Hepatocyte (in vitro differentiated cells): Measurements from ENCODE around the gene TSSC4. TPM values are rescaled to one million over a fixed set of nuclear protein-coding genes. Genes with fewer than 3 reads are reported as not detected.

Experiments used
- DNase-seq: peaks from one replicate; pipeline ENCODE4 v3.0.0-alpha.2; 2016; ENCODE audit warnings: low spot score
- H2AFZ ChIP-seq: fragments of 200-600 bp; sonication (generic); 2 replicates; pipeline ENCODE4 v1.6.0; 2016; ENCODE audit warnings: antibody characterized with exemption, mild to moderate bottlenecking
- H3K27ac ChIP-seq: fragments of 200-600 bp; sonication (generic); 2 replicates; pipeline ENCODE4 v1.5.1; 2016; ENCODE audit warnings: mild to moderate bottlenecking
- H3K27me3 ChIP-seq: fragments of 200-600 bp; sonication (generic); 2 replicates; pipeline ENCODE4 v1.6.1; 2016
- H3K36me3 ChIP-seq: fragments of 200-600 bp; sonication (generic); replicated peaks from 2 replicates; pipeline ENCODE4 v1.5.1; 2016; ENCODE audit warnings: low read depth; ENCODE audit not compliant: insufficient read depth
- H3K4me1 ChIP-seq: fragments of 200-600 bp; sonication (generic); 2 replicates; pipeline ENCODE4 v1.5.1; 2016; ENCODE audit warnings: mild to moderate bottlenecking, moderate library complexity; ENCODE audit not compliant: insufficient read depth
- H3K4me2 ChIP-seq: fragments of 200-600 bp; sonication (generic); 2 replicates; pipeline ENCODE4 v1.6.0; 2016
- H3K4me3 ChIP-seq: fragments of 200-600 bp; sonication (generic); 2 replicates; pipeline ENCODE4 v1.5.1; 2016; ENCODE audit warnings: mild to moderate bottlenecking
- H3K79me2 ChIP-seq: fragments of 200-600 bp; sonication (generic); 2 replicates; pipeline ENCODE4 v1.6.0; 2017; ENCODE audit warnings: mild to moderate bottlenecking
- H3K9me2 ChIP-seq: fragments of 200-600 bp; sonication (generic); replicated peaks from 2 replicates; pipeline ENCODE4 v1.6.0; 2017; ENCODE audit warnings: mild to moderate bottlenecking; ENCODE audit not compliant: insufficient read depth
- H3K9me3 ChIP-seq: fragments of 200-600 bp; sonication (generic); 2 replicates; pipeline ENCODE4 v1.5.1; 2016; ENCODE audit warnings: low read depth, mild to moderate bottlenecking
- H4K20me1 ChIP-seq: fragments of 200-600 bp; sonication (generic); 2 replicates; pipeline ENCODE4 v1.6.0; 2016; ENCODE audit warnings: mild to moderate bottlenecking; ENCODE audit not compliant: insufficient read depth, poor library complexity, severe bottlenecking
- EZH2 ChIP-seq: fragments of 200-600 bp; sonication (generic); IDR thresholded peaks from 2 replicates; pipeline ENCODE4 v1.6.1; 2016; ENCODE audit warnings: antibody characterized with exemption, mild to moderate bottlenecking, borderline replicate concordance
- EZH2phosphoT487 ChIP-seq: fragments of 200-600 bp; sonication (generic); IDR thresholded peaks from one replicate; pipeline ENCODE4 v1.6.1; 2018; ENCODE audit warnings: antibody characterized with exemption, mild to moderate bottlenecking, low read depth, moderate library complexity; ENCODE audit not compliant: unreplicated experiment, severe bottlenecking
- WGBS: methylation state at CpG from one replicate; pipeline ENCODE4 v1.1.6; 2016; ENCODE audit warnings: low lambda C conversion rate; ENCODE audit errors: missing lambda C conversion rate; 5-methylcytosine and 5-hydroxymethylcytosine counted together
- polyA plus RNA-seq: library from polyadenylated mRNA; unstranded; fragments of >200 nt; fragmentation: Nextera tagmentation; extraction: Ambion mirVana; gene quantifications from 2 replicates; pipeline ENCODE4 v1.2.1, GENCODE V29; 2016
- total RNA-seq: library from RNA; depleted of rRNA; stranded (reverse); fragments of >200 nt; gene quantifications from 2 replicates; pipeline ENCODE4 v1.2.3, GENCODE V29; 2014
- TF ChIP-seq, protein P1 (sequence below): fragments of 200-600 bp; sonication (generic); IDR thresholded peaks from 2 replicates; pipeline ENCODE4 v1.5.1; 2016; ENCODE audit warnings: antibody characterized with exemption, mild to moderate bottlenecking; ENCODE audit not compliant: poor library complexity

The TSSC4 gene
- total and polyA plus RNA-seq, 2 experiments from 2014 or later = 33.8 to 68.5 TPM

DNA sequence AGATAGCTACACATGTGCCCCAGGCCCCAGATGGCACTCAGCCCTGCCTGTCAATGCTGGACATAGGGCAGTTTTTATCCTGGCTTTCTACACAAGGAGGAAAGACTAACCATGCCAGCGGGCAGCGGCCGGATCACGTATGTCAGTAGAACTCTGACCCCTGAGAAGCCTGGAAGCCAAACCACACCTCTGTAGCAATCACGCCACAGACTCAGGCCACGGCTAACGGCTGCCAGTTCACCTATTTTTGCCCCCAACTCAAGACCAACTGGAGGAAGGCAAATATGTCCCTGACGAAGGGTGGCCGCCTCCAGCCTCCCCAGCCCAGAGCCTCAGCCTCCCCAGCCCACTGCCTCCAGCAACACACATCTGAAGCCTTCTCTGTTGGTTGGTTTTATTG, 30.7 kb upstream of the TSSC4 start:
- no peaks in the 10 kb centered on the region for H3K9me3 ChIP-seq
- no peak overlapping the region for H3K4me3 ChIP-seq
- TF ChIP-seq EZH2phosphoT487 = no peak
- H4K20me1 ChIP-seq = no peaks in the 10 kb centered on the region
- WGBS = 97% methylated on average over 9 of the region's 9 CpGs
- H3K4me1 ChIP-seq = no peaks in the 10 kb centered on the region
- DNase-seq = no peak
- H3K9me2 ChIP-seq = no peaks in the 10 kb centered on the region
- no peaks in the 10 kb centered on the region for H3K27me3 ChIP-seq
- H3K4me2 ChIP-seq = no peak overlapping the region
- H3K27ac ChIP-seq = no peak overlapping the region
- no peak overlapping the region for H2AFZ ChIP-seq
- H3K36me3 ChIP-seq = no peaks in the 10 kb centered on the region
- no peaks in the 10 kb centered on the region for H3K79me2 ChIP-seq

DNA sequence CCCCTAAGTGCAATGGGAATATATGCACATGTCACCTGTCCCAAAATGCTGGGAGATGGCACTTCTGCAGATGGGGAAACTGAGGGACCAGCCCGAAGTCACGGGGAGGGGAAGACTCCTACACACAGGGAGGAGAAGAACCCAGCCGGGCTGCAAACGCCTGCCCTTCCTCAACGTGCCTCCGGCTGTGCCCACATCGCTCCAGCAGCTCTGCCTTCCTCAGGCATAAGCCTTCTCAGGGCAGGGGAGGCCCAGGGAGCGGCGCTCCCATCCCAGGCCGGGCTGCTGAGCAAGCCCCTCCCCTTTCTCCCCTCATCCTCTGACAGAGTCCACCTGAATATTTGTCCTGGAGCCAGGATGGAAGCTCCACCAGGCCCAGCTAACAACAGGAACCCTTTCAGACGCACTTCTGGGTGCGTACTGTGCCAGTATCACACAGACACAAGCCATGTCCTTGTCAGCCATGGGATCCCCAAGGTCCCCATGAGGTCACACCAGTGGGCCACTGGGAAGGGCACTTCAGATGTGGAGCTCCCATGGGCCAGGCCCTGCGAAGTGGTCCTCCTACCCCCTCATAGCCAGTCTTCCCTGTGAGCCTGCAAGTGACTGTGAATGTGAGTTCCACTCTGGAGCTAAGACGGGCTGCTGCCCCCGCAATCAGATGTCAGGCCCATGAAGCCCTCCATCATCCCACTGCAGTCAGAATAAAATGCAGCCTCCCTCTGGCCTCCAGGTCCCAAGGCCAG, 25.9 kb upstream of the TSSC4 start:
- TF ChIP-seq EZH2phosphoT487 = no peak
- TF ChIP-seq, protein P1, sequence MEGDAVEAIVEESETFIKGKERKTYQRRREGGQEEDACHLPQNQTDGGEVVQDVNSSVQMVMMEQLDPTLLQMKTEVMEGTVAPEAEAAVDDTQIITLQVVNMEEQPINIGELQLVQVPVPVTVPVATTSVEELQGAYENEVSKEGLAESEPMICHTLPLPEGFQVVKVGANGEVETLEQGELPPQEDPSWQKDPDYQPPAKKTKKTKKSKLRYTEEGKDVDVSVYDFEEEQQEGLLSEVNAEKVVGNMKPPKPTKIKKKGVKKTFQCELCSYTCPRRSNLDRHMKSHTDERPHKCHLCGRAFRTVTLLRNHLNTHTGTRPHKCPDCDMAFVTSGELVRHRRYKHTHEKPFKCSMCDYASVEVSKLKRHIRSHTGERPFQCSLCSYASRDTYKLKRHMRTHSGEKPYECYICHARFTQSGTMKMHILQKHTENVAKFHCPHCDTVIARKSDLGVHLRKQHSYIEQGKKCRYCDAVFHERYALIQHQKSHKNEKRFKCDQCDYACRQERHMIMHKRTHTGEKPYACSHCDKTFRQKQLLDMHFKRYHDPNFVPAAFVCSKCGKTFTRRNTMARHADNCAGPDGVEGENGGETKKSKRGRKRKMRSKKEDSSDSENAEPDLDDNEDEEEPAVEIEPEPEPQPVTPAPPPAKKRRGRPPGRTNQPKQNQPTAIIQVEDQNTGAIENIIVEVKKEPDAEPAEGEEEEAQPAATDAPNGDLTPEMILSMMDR = no peak
- TF ChIP-seq EZH2 = no peak
- H2AFZ ChIP-seq = no peak overlapping the region

GRCh38 chr11:2375341-2375853, 25.2 kb upstream of the TSSC4 start:
- H3K27me3 ChIP-seq = no peaks in the 10 kb centered on the region
- WGBS = 60% methylated on average over 6 of the region's 6 CpGs
- H3K4me3 ChIP-seq = no peak overlapping the region
- no peak overlapping the region for H2AFZ ChIP-seq
- no peaks in the 10 kb centered on the region for H3K36me3 ChIP-seq
- H3K4me2 ChIP-seq = no peak overlapping the region
- peaks cover 26% of the 10 kb centered on the region for H4K20me1 ChIP-seq
- no peak for DNase-seq
- H3K79me2 ChIP-seq = peaks cover 36% of the 10 kb centered on the region
- H3K9me3 ChIP-seq = no peaks in the 10 kb centered on the region
- no peaks in the 10 kb centered on the region for H3K4me1 ChIP-seq
- H3K27ac ChIP-seq = no peak overlapping the region
- TF ChIP-seq EZH2phosphoT487 (no peak), EZH2 (no peak)
- TF ChIP-seq, protein P1 = no peak
- H3K9me2 ChIP-seq = no peaks in the 10 kb centered on the region

More for the DNA sequence above, 25.9 kb upstream of the TSSC4 start:
- H3K4me2 ChIP-seq = no peak overlapping the region
- no peak overlapping the region for H3K27ac ChIP-seq
- no peak overlapping the region for H3K4me3 ChIP-seq
- no peaks in the 10 kb centered on the region for H3K27me3 ChIP-seq
- DNase-seq = no peak
- peaks cover 28% of the 10 kb centered on the region for H3K79me2 ChIP-seq
- WGBS = 96% methylated on average over 15 of the region's 15 CpGs
- H3K9me2 ChIP-seq = no peaks in the 10 kb centered on the region
- no peaks in the 10 kb centered on the region for H3K36me3 ChIP-seq
- H3K4me1 ChIP-seq = no peaks in the 10 kb centered on the region
- no peaks in the 10 kb centered on the region for H3K9me3 ChIP-seq
- H4K20me1 ChIP-seq = peaks cover 19% of the 10 kb centered on the region

DNA sequence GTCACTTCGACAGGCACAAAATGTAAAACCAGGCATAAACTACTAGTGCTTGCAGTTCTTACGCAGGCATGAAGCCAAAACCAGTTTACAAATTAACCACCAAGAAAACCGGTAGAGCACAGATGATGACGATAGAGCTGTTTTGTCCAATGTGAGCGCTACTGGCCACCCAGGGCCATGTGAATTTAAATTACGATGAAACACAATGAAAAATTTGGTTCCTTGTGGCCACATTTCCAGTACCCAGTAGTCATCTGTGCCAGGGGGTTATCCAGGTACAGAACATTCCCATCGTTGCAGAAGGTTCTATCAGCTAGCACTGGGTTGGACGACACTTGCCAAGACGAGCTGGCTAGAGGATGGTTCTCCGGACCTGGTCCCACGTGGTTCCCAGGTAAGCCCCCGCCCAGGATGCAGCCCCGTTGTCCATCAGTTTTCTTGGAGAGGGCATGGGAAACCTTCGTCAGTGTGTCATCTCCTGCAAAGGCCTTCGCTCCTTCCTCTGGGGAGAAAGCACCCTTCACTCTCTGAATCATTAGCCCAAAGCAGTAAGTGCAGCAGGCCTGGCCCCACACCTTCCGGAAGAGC, 24.5 kb upstream of the TSSC4 start:
- Histone ChIP-seq H3K27me3 (no peaks in the 10 kb centered on the region), H3K36me3 (no peaks in the 10 kb centered on the region), H3K79me2 (peaks cover 42% of the 10 kb centered on the region), H3K27ac (no peak overlapping the region), H2AFZ (no peak overlapping the region), H3K4me1 (no peaks in the 10 kb centered on the region), H3K9me3 (no peaks in the 10 kb centered on the region), H3K4me3 (no peak overlapping the region), H4K20me1 (peaks cover 33% of the 10 kb centered on the region), H3K9me2 (no peaks in the 10 kb centered on the region), H3K4me2 (no peak overlapping the region)
- 91% methylated on average over 16 of the region's 16 CpGs for WGBS
- TF ChIP-seq, protein P1 = no peak
- TF ChIP-seq EZH2phosphoT487 (no peak), EZH2 (no peak)
- DNase-seq = no peak
